ENCODE data around the gene USP6NL. TPM values are rescaled to one million over a fixed set of nuclear protein-coding genes. Genes with fewer than 3 reads are reported as not detected.
"Not testable (repeated sequence)": the region's sequence is repeated elsewhere in the genome, so short reads cannot be mapped to it uniquely, and the experiment has no call there.

USP6NL gene
- total RNA-seq, 1 donor: 14.7 TPM

DNA sequence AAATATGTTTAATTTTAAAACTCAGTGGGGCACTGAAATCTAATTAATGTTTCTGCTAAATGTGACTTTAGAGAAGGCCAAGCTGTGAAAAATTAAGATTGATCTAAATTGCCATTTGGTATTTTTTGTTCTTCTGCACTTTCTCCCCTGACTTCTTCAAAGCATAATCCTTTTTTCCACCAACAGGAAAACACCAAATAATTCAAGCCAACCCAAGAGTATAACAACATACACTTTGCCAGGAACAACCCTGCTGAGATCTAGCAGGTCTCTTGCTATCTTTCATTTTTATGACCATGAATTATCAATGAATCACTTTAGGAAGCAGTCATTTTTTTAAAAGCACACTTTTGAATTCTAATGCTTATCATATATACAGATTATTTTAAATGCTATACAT, 100.1 kb downstream of the USP6NL start:
- no peaks in the 10 kb centered on the region for H3K9me3 ChIP-seq (ENCODE audit: low read depth, low read length)
- H3K27me3 ChIP-seq (ENCODE audit: insufficient read depth, low read length): no peaks in the 10 kb centered on the region
- H3K4me1 ChIP-seq (ENCODE audit: insufficient read depth, low read length): peaks cover 3% of the 10 kb centered on the region
- no peak overlapping the region for H3K4me3 ChIP-seq (ENCODE audit: low read length)

- Histone ChIP-seq H3K4me1 (ENCODE audit: insufficient read depth, low read length) (no peaks in the 10 kb centered on the region), H3K27me3 (ENCODE audit: insufficient read depth, low read length) (no peaks in the 10 kb centered on the region), H3K4me3 (ENCODE audit: low read length) (no peak overlapping the region), H3K9me3 (ENCODE audit: low read depth, low read length) (no peaks in the 10 kb centered on the region)
Observed at GRCh38 chr10:11510736-11511135, 100.7 kb downstream of the USP6NL start.

GRCh38 chr10:11510281-11510680, 101.2 kb downstream of the USP6NL start:
- H3K4me3 ChIP-seq (ENCODE audit: low read length): no peak overlapping the region
- no peaks in the 10 kb centered on the region for H3K9me3 ChIP-seq (ENCODE audit: low read depth, low read length)
- no peaks in the 10 kb centered on the region for H3K4me1 ChIP-seq (ENCODE audit: insufficient read depth, low read length)
- H3K27me3 ChIP-seq (ENCODE audit: insufficient read depth, low read length): no peaks in the 10 kb centered on the region

- no peaks in the 10 kb centered on the region for H3K27me3 ChIP-seq (ENCODE audit: insufficient read depth, low read length)
- H3K4me3 ChIP-seq (ENCODE audit: low read length): no peak overlapping the region
- H3K4me1 ChIP-seq (ENCODE audit: insufficient read depth, low read length): no peaks in the 10 kb centered on the region
- H3K9me3 ChIP-seq (ENCODE audit: low read depth, low read length): no peaks in the 10 kb centered on the region
Observed at GRCh38 chr10:11509036-11509435, 102.4 kb downstream of the USP6NL start.

DNA sequence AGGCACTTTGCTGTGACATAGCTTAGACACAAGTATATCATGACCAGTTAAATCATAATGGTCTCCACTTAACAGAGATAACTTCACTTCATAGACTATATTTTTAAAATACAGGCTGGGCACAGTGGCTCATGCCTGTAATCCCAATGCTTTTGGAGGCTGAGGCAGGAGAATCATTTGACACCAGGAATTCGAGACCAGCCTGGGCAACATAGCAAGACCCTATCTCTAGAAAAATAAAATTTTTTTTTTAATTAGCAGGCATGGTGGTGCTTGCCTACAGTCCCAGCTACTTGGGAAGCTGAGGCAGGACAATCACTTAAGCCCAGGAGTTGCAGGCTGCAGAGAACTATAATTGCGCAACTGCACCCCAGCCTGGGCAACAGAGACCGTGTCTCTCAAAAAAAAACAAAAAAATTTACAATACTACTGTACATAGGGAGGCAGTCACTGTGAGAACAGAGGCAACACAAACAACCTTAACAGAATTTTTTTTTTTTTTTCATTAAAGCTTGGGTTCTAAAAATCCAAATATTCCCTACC, 105.1 kb downstream of the USP6NL start:
- H3K4me3 ChIP-seq (ENCODE audit: low read length): no peak overlapping the region
- H3K4me1 ChIP-seq (ENCODE audit: insufficient read depth, low read length): no peaks in the 10 kb centered on the region
- no peaks in the 10 kb centered on the region for H3K27me3 ChIP-seq (ENCODE audit: insufficient read depth, low read length)
- no peaks in the 10 kb centered on the region for H3K9me3 ChIP-seq (ENCODE audit: low read depth, low read length)

DNA sequence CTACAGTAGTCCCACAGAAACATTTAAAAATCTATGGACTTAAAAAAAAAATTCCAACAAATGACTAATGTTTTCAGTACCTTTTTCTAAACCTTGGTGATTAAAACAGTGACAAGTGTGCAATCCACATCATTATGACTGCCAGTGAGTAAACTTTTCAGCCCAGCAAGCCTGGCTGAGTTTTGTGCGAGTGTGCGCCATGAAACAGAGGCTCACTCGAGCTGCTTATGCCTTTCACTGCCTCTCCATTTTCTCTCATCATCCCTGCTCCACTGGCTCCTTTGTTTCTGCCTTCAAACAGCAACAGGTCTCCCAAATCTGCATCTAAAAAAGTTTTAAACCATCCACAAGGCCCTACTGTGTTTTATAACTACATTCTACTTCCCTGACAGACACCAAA, 105.8 kb downstream of the USP6NL start:
- Histone ChIP-seq H3K4me3 (ENCODE audit: low read length) (no peak overlapping the region), H3K9me3 (ENCODE audit: low read depth, low read length) (no peaks in the 10 kb centered on the region), H3K27me3 (ENCODE audit: insufficient read depth, low read length) (no peaks in the 10 kb centered on the region), H3K4me1 (ENCODE audit: insufficient read depth, low read length) (no peaks in the 10 kb centered on the region)

DNA sequence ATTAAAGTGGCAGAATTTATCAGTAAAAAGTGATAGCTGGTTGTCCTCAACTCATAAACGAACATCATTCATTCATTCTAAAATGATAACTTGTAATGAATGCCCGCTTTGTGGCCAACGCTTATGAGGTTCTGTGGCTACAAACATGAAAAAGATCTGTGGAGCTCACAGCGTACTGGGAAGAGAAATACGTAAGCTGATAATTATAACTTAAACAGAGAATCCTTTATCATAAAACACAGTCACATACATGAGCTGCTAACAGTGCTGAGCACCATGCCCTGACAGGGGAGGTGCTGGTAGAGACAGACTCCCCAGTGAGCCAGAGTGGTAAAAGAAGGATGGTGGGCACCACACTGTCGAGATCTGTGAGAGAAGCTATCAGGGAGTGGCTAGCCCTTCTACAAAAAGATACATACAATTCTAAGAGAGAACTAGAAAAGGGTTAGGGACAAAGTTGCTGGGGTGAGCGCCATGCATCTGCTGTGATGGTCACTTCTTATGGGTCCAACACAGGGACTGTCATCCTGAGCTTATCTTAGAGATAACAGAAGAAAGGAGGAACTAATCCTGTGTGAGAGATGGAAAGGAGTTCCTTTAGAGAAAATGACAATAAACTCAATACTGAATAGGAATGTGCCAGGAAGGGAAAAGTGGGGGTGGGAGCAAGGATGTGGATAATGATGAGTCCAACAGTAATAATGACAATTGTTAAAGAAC, 106.7 kb downstream of the USP6NL start:
- Histone ChIP-seq H3K4me3 (ENCODE audit: low read length) (no peak overlapping the region), H3K9me3 (ENCODE audit: low read depth, low read length) (no peaks in the 10 kb centered on the region), H3K4me1 (ENCODE audit: insufficient read depth, low read length) (no peaks in the 10 kb centered on the region), H3K27me3 (ENCODE audit: insufficient read depth, low read length) (no peaks in the 10 kb centered on the region)

- no peaks in the 10 kb centered on the region for H3K9me3 ChIP-seq (ENCODE audit: low read depth, low read length)
Observed at GRCh38 chr10:11501600-11501999, 109.8 kb downstream of the USP6NL start.

DNA sequence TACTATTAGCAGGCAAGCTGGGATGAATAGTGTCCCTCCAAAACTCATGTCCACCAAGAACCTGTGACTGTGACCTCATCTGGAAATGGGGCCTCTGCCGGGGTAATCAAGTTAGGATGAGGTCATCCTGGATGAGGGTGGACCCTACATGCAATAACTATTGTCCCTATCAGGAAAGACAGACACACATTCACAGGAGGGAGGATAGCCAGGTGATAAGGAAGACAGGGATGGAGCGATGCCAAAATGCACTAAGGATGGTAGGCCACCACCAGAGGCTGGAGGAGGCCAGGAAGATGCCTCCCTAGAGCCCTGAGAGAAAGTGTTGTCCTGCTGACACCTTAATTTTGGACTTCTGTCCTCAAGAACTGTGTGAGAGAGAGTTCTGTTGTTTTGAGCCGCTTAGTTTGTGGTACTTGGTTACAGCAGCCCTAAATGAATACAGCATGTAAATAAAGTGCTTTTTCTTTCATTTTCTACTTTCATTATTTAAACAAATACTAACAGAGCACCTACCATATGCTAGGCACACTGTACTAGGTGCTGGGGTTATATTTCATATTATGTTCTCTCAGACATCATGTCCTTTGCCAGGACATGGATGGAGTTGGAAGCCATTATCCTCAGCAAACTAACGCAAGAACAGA, 111.9 kb downstream of the USP6NL start:
- Histone ChIP-seq H3K4me1 (ENCODE audit: insufficient read depth, low read length) (no peaks in the 10 kb centered on the region), H3K9me3 (ENCODE audit: low read depth, low read length) (no peaks in the 10 kb centered on the region), H3K27me3 (ENCODE audit: insufficient read depth, low read length) (no peaks in the 10 kb centered on the region), H3K4me3 (ENCODE audit: low read length) (no peak overlapping the region)

More at GRCh38 chr10:11501600-11501999, 109.8 kb downstream of the USP6NL start:
- Histone ChIP-seq H3K4me1 (ENCODE audit: insufficient read depth, low read length) (no peaks in the 10 kb centered on the region), H3K27me3 (ENCODE audit: insufficient read depth, low read length) (no peaks in the 10 kb centered on the region), H3K4me3 (ENCODE audit: low read length) (no peak overlapping the region)

- Histone ChIP-seq H3K4me1 (ENCODE audit: insufficient read depth, low read length) (no peaks in the 10 kb centered on the region), H3K9me3 (ENCODE audit: low read depth, low read length) (no peaks in the 10 kb centered on the region), H3K4me3 (ENCODE audit: low read length) (no peak overlapping the region), H3K27me3 (ENCODE audit: insufficient read depth, low read length) (no peaks in the 10 kb centered on the region)
Observed at GRCh38 chr10:11498399-11498798, 113.1 kb downstream of the USP6NL start.

DNA sequence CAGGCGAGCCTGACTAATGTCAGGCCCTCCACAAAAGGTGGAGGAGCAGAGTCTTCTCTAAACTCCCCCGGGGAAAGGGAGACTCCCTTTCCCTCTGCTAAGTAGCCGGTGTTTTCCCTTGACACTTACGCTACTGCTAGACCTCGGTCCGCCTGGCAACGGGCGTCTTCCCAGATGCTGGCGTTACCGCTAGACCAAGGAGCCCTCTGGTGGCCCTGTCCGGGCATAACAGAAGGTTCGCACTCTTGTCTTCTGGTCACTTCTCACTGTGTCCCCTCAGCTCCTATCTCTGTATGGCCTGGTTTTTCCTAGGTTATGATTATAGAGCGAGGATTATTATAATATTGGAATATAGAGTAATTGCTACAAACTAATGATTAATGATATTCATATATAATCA, 116.5 kb downstream of the USP6NL start:
- not testable (repeated sequence) for H3K9me3 ChIP-seq (ENCODE audit: low read depth, low read length); H3K27me3 ChIP-seq (ENCODE audit: insufficient read depth, low read length); H3K4me1 ChIP-seq (ENCODE audit: insufficient read depth, low read length); H3K4me3 ChIP-seq (ENCODE audit: low read length)

DNA sequence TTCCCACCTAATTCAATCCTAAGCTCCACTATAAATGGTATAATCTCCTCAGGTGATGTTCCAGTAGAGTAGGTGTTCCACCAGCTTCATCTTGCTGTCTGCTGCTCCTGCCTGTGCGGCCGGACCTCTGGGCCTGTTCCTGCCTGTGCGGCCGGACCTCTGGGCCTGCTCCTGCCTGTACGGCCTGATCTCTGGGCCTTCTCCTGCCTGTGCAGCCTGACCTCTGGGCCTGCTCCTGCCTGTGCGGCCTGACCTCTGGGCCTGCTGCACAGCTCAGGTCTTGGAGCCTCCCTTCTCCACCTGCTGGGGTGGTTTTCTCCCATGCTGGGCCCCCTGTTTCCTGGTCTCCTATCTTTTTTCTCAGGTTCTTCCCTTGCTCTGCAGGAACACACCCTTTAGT, 117.8 kb downstream of the USP6NL start:
- no peaks in the 10 kb centered on the region for H3K9me3 ChIP-seq (ENCODE audit: low read depth, low read length)
- no peaks in the 10 kb centered on the region for H3K27me3 ChIP-seq (ENCODE audit: insufficient read depth, low read length)
- H3K4me1 ChIP-seq (ENCODE audit: insufficient read depth, low read length): no peaks in the 10 kb centered on the region
- no peak overlapping the region for H3K4me3 ChIP-seq (ENCODE audit: low read length)

GRCh38 chr10:11491087-11491486, 120.4 kb downstream of the USP6NL start:
- Histone ChIP-seq H3K4me1 (ENCODE audit: insufficient read depth, low read length) (no peaks in the 10 kb centered on the region), H3K27me3 (ENCODE audit: insufficient read depth, low read length) (no peaks in the 10 kb centered on the region), H3K4me3 (ENCODE audit: low read length) (no peak overlapping the region), H3K9me3 (ENCODE audit: low read depth, low read length) (no peaks in the 10 kb centered on the region)

GRCh38 chr10:11489591-11489990, 121.9 kb downstream of the USP6NL start:
- Histone ChIP-seq H3K4me1 (ENCODE audit: insufficient read depth, low read length) (no peaks in the 10 kb centered on the region), H3K9me3 (ENCODE audit: low read depth, low read length) (no peaks in the 10 kb centered on the region), H3K27me3 (ENCODE audit: insufficient read depth, low read length) (no peaks in the 10 kb centered on the region), H3K4me3 (ENCODE audit: low read length) (no peak overlapping the region)

DNA sequence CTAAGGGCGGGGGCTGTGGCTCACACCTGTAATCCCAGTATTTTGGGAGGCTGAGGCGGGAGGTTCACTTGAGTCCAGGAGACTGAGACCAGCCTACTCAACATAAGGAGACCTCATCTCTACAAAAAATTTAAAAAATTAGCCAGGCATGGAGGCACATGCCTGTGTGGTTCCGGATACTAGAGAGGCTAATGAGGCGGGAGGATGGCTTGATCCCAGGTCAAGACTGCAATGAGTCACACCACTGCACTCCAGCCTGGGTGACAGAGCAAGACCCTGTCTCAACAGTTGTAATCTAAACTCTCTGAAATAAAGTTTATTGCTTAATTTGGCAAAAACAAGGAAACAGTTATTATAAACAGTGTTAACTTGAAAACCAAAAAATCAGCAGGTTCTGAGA, 123.3 kb downstream of the USP6NL start:
- H3K9me3 ChIP-seq (ENCODE audit: low read depth, low read length): no peaks in the 10 kb centered on the region
- peaks cover 4% of the 10 kb centered on the region for H3K4me1 ChIP-seq (ENCODE audit: insufficient read depth, low read length)
- H3K27me3 ChIP-seq (ENCODE audit: insufficient read depth, low read length): no peaks in the 10 kb centered on the region
- H3K4me3 ChIP-seq (ENCODE audit: low read length): no peak overlapping the region
